Body of pancreas (tissue), 4 donors: ENCODE results near the gene COL15A1. TPM values are rescaled to one million over a fixed set of nuclear protein-coding genes. Genes with fewer than 3 reads are reported as not detected.

ENCODE experiments used
- ATAC-seq: fragments of 150-250 bp; one replicate; pipeline ENCODE4 v1.9.1; 2016
- DNase-seq, 4 donors: peaks; one replicate each; pipeline ENCODE4 v3.0.0-alpha.2; 2019
- H3K27ac ChIP-seq, 4 donors: fragments of 200-600 bp; sonication (generic); 1 replicate in 3 of 4; 2 replicates in 1 of 4; pipeline versions ENCODE4 v1.5.1 to v1.6.1; 2016 to 2019; ENCODE audit warnings: mild to moderate bottlenecking in 1 of 4, mixed read lengths in 1 of 4, moderate library complexity in 1 of 4
- H3K27me3 ChIP-seq, 2 donors: fragments of 200-600 bp; sonication (generic); one replicate each; pipeline ENCODE4 v1.6.0; 2016; ENCODE audit warnings: mild to moderate bottlenecking in 1 of 2
- H3K36me3 ChIP-seq, 2 donors: fragments of 200-600 bp; sonication (generic); replicated peaks in 1 of 2; 2 replicates each; pipeline ENCODE4 v1.5.1; 2016; ENCODE audit warnings: low read depth in 2 of 2; ENCODE audit not compliant: insufficient read depth in 1 of 2
- H3K4me1 ChIP-seq: fragments of 200-600 bp; sonication (generic); one replicate; pipeline ENCODE4 v1.6.0; 2016
- H3K4me3 ChIP-seq, 2 donors: fragments of 200-600 bp; sonication (generic); 1 replicate in 1 of 2; 2 replicates in 1 of 2; pipeline ENCODE4 v1.5.1; 2016 to 2019
- H3K9me3 ChIP-seq, 3 donors: fragments of 200-600 bp; sonication (generic); 1 replicate in 2 of 3; 2 replicates in 1 of 3; pipeline ENCODE4 v1.5.1; 2016
- POLR2A ChIP-seq, 3 donors: fragments of 450-650 bp; IDR thresholded peaks; one replicate each; pipeline ENCODE4 v1.6.1; 2016; ENCODE audit warnings: antibody characterized with exemption in 3 of 3, mild to moderate bottlenecking in 2 of 3
- WGBS, 2 donors: methylation state at CpG; one replicate each; pipeline ENCODE4 v1.1.5; 2017; 5-methylcytosine and 5-hydroxymethylcytosine counted together
- intact Hi-C: fragments of 100-400 bp; cut with DNase I; formaldehyde crosslinking; loops from one replicate; pipeline ENCODE4 v1.15.1; 2023
- total RNA-seq, 2 donors: library from RNA; depleted of rRNA; stranded (reverse); fragments of >200 nt; gene quantifications; one replicate each; pipeline ENCODE4 v1.1.0, GENCODE V29; 2016
- TF ChIP-seq, protein P1 (sequence below), 7 experiments: fragments of 450-650 bp in 4 of 7; fragments of 200-600 bp in 3 of 7; sonication (generic) in 3 of 7; IDR thresholded peaks; one replicate each; pipeline ENCODE4 v1.5.1; 2016 to 2019; ENCODE audit warnings: antibody characterized with exemption in 7 of 7

Gene COL15A1
- total RNA-seq, 2 donors from 2014 or later: 6.7 to 55.4 TPM

DNA sequence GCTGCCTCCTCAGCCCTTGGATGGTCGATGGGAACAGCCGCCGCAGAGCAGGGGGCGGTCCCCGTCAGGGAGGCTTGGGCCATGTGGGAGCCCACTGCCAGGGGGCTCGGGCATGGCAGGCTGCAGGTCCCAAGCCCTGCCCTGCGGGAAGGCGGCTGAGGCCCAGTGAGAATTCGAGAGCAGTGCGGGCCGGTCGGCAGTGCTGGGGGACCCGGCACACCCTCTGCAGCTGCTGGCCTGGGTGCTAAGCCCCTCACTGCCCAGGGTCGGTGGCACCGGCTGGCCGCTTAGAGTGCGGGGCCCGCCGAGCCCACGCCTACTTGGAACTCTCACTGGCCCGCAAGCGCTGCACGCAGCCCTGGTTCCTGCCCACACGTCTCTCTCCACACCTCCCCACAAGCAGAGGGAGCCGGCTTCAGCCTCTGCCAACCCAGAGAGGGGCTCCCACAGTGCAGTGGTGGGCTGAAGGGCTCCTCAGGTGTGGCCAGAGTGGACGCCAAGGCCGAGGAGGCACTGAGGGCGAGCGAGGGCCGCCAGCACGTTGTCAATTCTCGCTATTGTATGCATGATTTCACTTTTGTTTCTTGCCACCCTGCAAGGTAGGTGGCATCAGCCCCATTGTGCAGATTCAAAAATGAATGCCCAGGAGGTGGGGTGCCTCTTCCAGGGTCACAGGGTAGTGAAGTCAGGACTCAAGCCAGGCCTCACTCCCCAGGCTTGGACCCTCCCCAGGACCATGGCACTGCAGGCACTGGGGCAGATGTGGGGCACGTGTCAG lies 48.6 kb downstream of the COL15A1 start:
- ATAC-seq (no peak), DNase-seq (no peak)
- Histone ChIP-seq H3K4me3 (no peak overlapping the region), H3K36me3 (no peaks in the 10 kb centered on the region), H3K9me3 (no peaks in the 10 kb centered on the region), H3K27ac (no peak overlapping the region), H3K27me3 (no peaks in the 10 kb centered on the region), H3K4me1 (peaks cover 9% of the 10 kb centered on the region)
- WGBS, 2 donors: 93 to 96% methylated on average over 12 to 30 of the region's 33 CpGs
- intact Hi-C loops: no loop called here
- TF ChIP-seq, protein P1, sequence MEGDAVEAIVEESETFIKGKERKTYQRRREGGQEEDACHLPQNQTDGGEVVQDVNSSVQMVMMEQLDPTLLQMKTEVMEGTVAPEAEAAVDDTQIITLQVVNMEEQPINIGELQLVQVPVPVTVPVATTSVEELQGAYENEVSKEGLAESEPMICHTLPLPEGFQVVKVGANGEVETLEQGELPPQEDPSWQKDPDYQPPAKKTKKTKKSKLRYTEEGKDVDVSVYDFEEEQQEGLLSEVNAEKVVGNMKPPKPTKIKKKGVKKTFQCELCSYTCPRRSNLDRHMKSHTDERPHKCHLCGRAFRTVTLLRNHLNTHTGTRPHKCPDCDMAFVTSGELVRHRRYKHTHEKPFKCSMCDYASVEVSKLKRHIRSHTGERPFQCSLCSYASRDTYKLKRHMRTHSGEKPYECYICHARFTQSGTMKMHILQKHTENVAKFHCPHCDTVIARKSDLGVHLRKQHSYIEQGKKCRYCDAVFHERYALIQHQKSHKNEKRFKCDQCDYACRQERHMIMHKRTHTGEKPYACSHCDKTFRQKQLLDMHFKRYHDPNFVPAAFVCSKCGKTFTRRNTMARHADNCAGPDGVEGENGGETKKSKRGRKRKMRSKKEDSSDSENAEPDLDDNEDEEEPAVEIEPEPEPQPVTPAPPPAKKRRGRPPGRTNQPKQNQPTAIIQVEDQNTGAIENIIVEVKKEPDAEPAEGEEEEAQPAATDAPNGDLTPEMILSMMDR (IDR thresholded peaks at IDR 0.05): no peak
- no peak for TF ChIP-seq POLR2A (IDR thresholded peaks at IDR 0.05)

GRCh38 chr9:98992885-98993569 lies 49.3 kb downstream of the COL15A1 start:
- no peak for ATAC-seq
- H3K36me3 ChIP-seq: no peaks in the 10 kb centered on the region
- no peaks in the 10 kb centered on the region for H3K27me3 ChIP-seq
- no peak overlapping the region for H3K27ac ChIP-seq
- peaks cover 9% of the 10 kb centered on the region for H3K4me1 ChIP-seq
- H3K9me3 ChIP-seq: no peaks in the 10 kb centered on the region
- intact Hi-C loops: no loop called here
- no peak for DNase-seq
- TF ChIP-seq POLR2A (IDR thresholded peaks at IDR 0.05): no peak
- TF ChIP-seq, protein P1 (IDR thresholded peaks at IDR 0.05): no peak
- WGBS, 2 donors: 89 to 94% methylated on average over 6 of the region's 6 CpGs
- H3K4me3 ChIP-seq: no peak overlapping the region

- DNase-seq (peak in 2 of 4 donors; percentile 15 to 55), ATAC-seq (no peak)
- Histone ChIP-seq H3K27me3 (no peaks in the 10 kb centered on the region), H3K9me3 (no peaks in the 10 kb centered on the region), H3K4me3 (no peak overlapping the region), H3K4me1 (peaks cover 13% of the 10 kb centered on the region), H3K27ac (no peak overlapping the region), H3K36me3 (no peaks in the 10 kb centered on the region)
- no peak for TF ChIP-seq POLR2A (IDR thresholded peaks at IDR 0.05)
- TF ChIP-seq, protein P1 (IDR thresholded peaks at IDR 0.05): no peak
- WGBS, 2 donors: 76 to 89% methylated on average over 6 of the region's 6 CpGs
- intact Hi-C loops: no loop called here
Measured at GRCh38 chr9:98993570-98993945, 49.9 kb downstream of the COL15A1 start.

- 82 to 83% methylated on average over 12 of the region's 12 CpGs for WGBS, 2 donors
- Histone ChIP-seq H3K36me3 (no peaks in the 10 kb centered on the region), H3K27me3 (no peaks in the 10 kb centered on the region), H3K27ac (no peak overlapping the region), H3K4me3 (no peak overlapping the region), H3K4me1 (peaks cover 21% of the 10 kb centered on the region), H3K9me3 (no peaks in the 10 kb centered on the region)
- no peak for TF ChIP-seq POLR2A (IDR thresholded peaks at IDR 0.05)
- TF ChIP-seq, protein P1 (IDR thresholded peaks at IDR 0.05): no peak
- no peak for ATAC-seq
- peak in 1 of 4 donors; percentile 18 for DNase-seq
- intact Hi-C loops: loop anchor here (5.0 kb wide), 1 partner anchor 132 kb away; no protein-coding TSS in a partner anchor
Measured at GRCh38 chr9:98994172-98995058, 50.7 kb downstream of the COL15A1 start.
